SHP77 (cell line): ENCODE results near the gene TMUB1.

ENCODE experiments used
- DNase-seq, 2 experiments: peaks; one replicate each; lab custom pipeline; 2025; lab: John Stamatoyannopoulos, UW

The TMUB1 gene

GRCh38 chr7:151121380-151122170, 38.3 kb upstream of the TMUB1 start:
- no peak for DNase-seq

GRCh38 chr7:151120896-151121295, 37.6 kb upstream of the TMUB1 start:
- no peak for DNase-seq

- DNase-seq: no peak
Measured at GRCh38 chr7:151119902-151120301, 36.6 kb upstream of the TMUB1 start.

- DNase-seq: no peak
Measured at GRCh38 chr7:151119055-151119415, 35.7 kb upstream of the TMUB1 start.

- no peak for DNase-seq
Measured at GRCh38 chr7:151118108-151119054, 35.1 kb upstream of the TMUB1 start.

- no peak for DNase-seq
Measured at GRCh38 chr7:151117565-151117964, 34.3 kb upstream of the TMUB1 start.

GRCh38 chr7:151116603-151117440, 33.5 kb upstream of the TMUB1 start:
- no peak for DNase-seq

- no peak for DNase-seq
Measured at GRCh38 chr7:151115836-151116418, 32.6 kb upstream of the TMUB1 start.

- DNase-seq: no peak
Measured at GRCh38 chr7:151115121-151115835, 32.0 kb upstream of the TMUB1 start.

GRCh38 chr7:151114151-151115090, 31.1 kb upstream of the TMUB1 start:
- DNase-seq: no peak

GRCh38 chr7:151113344-151114150, 30.3 kb upstream of the TMUB1 start:
- DNase-seq: no peak

GRCh38 chr7:151110941-151111645, 27.8 kb upstream of the TMUB1 start:
- DNase-seq: peak; percentile 32 to 63

- DNase-seq: no peak
Measured at GRCh38 chr7:151110236-151110940, 27.1 kb upstream of the TMUB1 start.

GRCh38 chr7:151109094-151110048, 26.1 kb upstream of the TMUB1 start:
- no peak for DNase-seq

- DNase-seq: no peak
Measured at GRCh38 chr7:151107882-151108281, 24.6 kb upstream of the TMUB1 start.

GRCh38 chr7:151104411-151105235, 21.3 kb upstream of the TMUB1 start:
- no peak for DNase-seq
